Stimulated activated naive CD4-positive, alpha-beta T cell treated with Interleukin-2 at 50 U/mL for 16 hours (primary cell): ENCODE results near the gene RAX2.

Experiments used
- DNase-seq: peaks from one replicate; lab custom pipeline; 2025; lab: John Stamatoyannopoulos, UW

The RAX2 gene

DNA sequence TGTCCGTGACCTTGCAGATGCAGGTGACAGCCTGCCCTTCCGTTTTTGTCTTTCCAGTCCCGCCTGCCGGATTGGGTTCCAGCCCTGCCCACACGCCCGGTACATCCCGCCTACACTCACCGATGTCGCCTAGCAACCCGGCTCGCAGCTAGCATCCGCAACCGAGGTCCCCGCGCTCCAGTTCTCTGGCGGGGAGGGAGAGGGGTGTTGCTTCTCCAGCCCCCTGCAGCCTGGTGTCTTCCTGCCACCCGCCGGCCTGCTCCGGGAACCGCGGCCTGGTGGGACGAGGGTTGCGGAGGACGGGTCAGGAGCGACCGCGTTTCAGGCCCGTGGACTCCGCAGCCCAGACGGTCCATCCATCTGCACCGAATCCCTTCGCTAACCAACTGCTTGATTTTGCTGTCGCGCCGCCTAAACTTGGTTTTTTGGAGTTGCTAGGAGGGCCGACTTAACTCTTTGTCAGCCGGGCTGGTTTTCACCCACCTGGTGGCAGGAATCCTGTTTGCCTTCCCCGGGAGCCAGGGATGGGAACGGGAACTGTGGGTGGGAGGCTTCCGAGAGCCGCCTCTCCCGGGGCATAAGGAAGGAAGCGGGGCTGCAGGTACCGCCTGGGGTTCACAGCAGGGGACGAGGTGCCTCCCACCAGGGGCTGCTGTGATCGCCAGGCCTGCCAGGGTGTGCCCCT lies 29.5 kb upstream of the RAX2 start:
- peak; percentile 50 for DNase-seq

DNA sequence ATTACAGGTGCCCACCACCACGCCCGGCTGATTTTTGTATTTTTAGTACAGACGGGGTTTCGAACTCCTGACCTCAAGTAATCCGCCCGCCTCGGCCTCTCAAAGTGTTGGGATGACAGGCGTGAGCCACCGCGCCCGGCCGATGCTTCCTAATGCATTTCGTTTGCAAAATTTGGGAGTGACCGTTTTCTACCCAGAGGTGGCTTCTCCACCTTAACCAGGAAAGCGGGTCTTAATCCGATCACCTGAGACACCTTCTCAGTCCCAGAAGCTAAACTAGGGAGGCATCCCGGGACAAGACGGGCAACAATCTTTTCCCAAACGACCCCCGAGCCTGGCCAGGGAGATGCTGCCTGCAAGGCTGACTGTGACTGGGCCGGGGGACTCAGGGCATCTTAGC lies 29.0 kb upstream of the RAX2 start:
- DNase-seq: no peak

DNA sequence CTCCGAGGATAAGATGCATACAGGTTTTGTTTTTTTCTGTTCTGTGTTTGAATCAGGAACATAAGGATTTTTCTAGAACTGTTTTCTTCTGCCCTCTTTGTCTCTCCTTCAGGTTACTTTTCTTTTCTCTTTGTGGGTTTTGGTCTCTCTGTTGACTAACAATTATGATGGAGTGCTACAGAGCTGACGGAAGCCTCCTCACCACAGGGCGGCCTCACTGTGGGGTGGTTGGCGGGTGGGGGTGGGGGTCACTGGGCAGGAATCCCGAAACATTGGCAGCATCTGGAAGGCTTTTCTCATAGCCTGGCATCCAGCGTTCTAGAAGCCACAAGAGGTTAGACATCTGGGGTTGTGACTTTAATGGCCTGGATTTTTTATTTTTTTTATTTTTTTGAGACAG lies 26.1 kb upstream of the RAX2 start:
- DNase-seq: peak; percentile 19

DNA sequence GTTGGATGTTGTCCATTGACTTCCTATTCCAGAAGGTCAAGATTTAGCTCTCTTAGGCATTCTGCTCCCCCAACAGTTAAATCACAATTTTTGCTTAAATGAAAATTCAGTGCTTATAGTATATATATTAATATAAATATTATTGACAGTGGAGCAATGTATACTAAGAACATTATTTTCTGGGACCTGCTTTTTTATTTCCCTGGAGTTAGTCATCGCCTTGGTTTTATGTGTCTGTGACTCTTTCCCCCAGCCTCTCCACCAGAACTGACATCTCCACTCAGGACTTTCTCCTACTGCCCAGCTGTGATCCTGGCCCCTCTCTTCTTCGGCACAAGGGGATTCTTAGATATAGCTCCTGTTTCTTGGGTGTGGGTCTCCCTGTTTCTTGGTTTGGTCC lies 24.3 kb upstream of the RAX2 start:
- no peak for DNase-seq

DNA sequence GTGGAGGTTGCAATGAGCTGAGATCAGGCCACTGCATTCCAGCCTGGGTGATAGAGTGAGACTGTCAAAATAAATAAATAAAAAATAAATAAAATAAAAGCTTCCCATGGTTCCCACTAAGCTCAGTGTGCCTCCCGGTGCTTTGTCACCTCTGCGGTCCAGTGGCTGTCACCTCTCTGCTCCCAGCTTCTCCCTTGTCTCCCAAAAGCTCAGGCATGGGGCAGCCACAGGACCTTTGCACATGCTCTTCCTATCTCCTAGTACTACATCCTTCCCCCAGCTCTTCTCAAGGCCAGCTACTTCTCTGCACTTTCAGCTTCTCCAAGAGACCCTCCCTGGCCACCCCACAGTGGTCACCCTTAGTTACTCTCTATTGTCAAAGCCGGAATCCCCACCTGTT lies 21.8 kb upstream of the RAX2 start:
- no peak for DNase-seq

DNA sequence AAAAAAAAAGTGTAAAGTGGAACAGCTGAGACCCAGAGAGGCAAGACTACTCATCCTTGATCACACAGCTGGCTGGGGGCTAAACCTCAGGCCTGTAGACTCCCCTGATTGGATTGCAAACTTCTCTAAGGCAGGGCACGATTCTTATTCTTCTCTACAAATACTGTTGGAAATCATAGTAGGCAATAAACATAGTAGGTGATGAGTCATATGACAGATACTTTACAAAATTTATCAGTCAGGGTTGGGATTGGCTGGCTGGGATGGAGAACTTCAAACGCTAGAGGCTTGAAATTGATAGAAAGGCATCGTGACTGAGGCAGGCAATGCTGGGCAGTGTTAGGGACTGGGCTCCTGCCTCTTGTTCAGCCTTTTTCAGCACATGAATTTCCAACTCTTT lies 20.1 kb upstream of the RAX2 start:
- DNase-seq: no peak

DNA sequence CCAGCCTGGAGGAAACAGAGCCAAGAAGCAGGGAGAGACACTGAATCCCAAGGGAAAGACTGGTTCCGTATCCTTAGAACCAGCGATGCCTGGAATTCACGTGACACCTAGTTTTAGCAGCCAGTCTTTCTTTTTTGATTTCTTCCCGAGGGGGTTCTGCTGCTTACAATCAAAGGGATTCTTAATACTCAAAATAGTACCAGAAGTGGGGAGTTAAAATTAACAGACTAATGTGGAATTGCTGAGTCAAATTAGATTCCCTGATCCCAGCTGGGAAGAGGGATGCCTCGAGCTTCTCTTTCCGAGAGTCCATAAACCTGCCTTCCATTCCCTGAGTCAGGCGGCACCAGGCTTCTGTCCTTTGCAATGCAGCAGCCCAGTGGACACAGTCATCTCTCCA lies 18.9 kb upstream of the RAX2 start:
- DNase-seq: no peak

DNA sequence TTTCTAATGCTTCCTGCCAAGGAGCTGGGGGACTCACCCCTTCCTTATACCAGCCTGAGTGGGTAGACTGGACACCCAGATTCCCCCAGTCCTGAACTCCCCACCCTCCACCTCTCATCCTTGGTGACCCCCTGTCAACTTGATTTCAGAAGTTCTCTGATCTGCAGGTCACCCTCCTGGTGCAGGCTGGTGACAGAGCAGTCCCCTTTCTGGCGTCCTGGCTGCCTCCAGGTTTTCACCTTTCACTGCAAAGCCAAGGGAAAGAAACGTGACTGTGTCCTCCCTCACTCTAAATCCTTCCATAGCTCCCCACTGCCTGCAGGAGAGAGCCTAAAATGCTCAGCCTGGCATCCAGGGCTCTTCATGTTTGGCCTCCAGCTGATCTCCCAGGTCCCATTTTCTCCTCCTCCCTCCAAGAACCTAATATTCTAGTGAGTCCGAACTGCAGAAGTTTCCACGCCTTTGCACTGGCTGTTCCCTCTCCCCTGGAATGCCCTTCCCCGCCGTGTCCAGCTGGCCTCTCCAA lies 18.2 kb upstream of the RAX2 start:
- DNase-seq: no peak

DNA sequence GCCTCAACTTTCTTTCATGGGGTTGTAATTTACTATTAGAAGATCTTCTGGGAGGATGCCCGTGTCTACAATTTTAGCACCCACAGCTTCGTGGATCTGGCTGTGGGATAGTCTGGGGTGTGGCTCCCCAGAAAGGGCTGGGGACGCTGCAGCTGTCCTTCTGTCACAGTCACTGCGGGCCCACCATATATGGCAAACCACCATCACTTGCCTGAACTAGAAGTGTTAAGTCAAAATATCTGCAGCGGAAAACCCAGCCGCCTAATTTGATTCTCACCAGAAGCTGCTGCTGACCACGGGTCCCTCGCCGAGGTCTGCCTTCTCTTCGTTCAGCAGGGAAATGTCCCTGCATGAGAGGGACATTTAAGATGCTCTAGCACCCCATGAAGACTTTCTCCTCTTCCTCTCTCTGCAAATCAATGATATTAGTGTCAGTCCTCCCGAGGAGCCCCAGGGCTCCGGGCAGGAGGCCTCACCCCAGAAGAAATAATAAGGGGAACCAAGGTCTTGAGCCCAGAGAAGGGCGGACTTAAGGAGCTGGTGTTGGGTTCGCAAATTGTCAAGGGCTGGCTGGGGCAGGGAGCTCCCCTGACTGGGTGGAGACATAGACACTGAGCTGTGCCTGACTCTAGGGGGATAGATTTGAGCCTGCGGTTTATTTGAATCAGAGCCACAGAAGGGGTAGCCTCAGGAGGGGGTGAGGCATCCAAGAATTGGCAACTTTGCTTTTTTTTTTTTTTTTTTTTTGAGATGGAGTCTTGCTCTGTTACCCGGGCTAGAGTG lies 17.2 kb upstream of the RAX2 start:
- DNase-seq: no peak

DNA sequence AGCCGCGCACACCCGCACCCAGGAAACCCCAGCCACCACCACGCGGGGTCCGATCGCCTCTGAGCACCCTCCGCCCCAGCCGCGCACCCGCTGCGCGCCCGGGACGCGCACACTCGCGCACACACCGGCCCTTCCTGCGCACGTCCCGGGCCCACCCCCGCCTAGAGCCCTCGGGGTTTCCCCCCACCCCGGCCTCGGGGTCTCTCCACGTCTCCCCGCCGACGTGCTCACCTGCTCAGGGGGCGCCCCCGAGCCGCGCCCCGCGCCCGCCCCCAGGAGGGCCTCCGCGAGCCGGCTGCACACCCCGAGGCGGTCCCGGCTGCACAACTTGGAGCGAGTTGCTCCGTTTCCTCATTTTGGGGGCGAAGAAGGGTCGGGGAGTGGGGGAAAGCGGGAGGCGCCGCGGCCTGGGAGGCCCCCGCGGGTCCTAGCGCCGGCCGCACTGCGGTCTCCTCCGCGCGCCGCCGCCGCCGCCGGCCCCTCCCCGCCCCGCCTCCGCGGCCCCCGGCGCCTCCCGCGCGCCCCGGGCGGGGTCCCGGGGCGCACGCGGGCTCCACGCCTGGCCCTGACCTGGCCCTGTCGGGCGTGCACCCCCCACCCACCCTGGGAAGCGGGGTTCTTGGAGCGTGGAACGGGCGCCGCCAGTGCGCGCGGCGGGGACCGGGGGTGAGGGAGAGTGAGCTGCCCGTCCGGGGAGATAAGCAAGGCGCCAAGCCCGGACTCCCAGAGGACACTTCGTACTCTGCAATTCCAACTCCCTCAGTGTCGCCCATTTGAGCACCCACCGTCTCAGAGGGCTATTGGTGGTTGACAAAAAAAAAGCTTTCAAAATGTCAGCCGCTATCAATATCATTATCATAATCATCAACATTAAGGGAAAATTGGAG lies 14.2 kb upstream of the RAX2 start, which contains the start of gene MATK:
Gene MATK (minus strand): TSS at position 444 of the 887 bp plus-strand sequence. CDS start 1,246 bp downstream, outside the sequence.
- DNase-seq: peak; percentile 29

DNA sequence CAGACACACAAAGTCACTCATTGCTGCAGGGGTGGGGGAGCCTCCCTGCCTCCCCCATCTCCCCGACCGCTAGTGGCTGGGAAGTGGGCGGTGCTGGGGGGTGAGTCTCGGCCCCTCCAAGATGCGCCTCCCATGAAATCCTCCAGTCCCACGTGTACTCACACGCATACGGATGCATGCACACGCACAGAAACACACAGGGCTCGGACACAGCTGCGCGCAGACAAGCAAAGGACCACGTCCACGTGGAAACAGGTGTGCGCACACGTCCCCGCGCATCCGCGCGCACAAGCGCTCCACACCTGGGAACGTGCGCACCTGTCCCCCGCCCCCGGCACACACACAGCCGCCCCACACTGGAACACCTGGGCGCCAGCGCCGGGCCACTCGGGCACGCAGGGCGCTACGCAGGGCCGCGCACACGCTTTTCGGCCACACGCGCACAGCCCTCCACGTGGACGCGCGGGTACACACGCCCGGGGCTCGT lies 13.5 kb upstream of the RAX2 start:
- DNase-seq: peak; percentile 29

DNA sequence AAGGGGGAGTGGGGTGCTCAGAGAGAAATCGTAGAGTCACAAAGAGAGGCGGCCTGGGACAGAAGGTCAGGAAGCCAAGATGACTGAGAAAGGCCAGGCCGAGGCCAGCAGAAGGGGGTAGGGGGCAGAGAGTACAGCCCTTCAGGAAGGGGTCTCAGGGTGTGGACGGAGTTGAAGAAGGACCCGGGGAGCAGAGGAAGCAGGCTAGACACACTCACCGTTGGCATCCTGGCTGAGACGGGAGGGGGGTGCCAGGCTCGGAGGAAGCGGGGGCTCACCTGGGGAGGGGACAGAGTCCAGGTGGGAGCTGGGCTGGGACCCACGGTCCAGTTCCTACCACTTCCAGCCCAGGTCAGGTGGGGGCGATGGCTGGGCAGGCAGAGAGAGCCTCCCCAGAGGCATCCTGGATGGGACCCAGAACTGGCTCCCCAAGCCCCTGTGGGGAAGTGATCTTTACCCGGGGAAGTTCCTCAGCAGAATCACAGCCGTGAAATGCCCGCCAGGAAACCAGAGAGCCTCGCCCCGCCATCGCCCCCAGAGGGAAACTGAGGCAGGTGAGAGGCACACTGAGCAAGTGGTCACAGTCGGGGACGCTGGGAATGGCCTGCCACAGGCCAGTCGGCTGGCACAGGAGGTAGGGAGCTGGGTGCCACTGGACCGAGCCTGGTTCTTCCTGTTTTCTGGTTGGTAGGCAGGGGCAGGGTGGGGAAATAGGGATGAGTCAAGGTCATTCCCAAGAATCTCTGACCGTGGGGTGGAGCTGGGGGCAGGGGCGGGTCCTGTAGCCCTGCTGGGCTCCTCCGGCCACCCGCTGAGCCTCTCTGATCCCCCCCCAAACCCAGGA lies 12.8 kb upstream of the RAX2 start:
- DNase-seq: no peak

DNA sequence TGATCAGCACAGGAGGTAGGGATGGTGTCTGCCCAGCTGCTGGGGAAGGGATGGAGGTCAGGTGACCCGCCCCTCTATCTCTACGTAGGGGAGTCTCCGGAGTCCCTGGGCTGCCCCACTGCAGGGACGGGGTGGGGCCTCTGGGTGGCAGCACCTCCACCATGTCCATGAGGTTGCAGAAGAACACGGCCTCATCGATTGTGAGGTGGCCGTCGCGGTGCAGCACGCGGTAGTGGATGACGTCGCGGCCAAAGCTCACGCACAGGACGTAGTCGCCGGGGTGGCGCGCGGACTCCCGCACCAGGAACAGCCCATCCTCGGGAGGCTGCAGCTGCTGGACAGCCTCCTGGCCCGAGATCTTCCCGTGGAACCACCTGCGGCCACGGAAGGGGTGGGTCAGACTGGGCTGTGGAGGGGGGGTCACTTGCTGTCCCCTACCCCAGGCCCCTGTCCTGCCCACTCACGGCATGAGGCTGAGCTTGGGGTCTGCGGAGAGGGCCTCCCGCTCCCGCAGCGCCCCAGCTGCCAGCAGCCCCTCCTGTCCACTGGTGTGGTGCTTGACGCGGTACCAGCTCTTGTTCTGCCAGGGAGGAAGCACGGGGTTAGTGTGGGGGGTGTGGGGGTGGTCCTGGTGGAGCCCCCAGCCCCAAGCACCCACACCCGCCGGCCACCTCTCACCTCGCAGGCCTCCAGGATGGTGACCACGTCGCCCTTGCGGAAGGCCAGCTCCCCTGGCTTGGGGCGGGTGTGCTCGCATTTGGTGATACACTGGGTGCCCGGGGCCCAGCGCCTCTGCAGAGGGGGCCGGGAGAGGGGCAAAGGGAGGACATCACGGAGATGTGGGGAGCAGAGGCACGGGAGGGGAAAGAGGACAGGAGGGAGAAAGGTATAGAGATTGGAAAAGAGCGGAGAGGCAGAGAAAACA lies 11.9 kb upstream of the RAX2 start:
- DNase-seq: peak; percentile 6

DNA sequence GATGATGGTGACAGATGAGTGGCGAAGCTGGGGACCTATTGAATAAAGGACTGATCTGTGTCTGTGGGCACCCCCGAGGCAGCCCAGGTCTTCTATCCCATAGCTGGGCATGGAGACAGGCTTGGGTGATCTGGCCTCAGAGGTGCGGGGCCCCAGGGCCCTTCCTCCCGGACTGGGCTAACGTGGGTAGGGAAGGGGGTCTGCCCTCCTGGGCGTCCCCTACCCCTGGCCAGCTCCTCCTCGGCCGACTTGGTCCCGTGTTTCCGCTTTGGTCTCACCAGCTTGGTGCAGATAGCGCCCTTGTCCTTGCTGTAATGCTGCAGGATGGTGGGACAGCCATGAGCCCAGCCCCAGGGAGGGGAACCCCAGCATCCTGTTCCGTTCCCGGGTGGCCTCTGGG lies 10.9 kb upstream of the RAX2 start:
- no peak for DNase-seq

DNA sequence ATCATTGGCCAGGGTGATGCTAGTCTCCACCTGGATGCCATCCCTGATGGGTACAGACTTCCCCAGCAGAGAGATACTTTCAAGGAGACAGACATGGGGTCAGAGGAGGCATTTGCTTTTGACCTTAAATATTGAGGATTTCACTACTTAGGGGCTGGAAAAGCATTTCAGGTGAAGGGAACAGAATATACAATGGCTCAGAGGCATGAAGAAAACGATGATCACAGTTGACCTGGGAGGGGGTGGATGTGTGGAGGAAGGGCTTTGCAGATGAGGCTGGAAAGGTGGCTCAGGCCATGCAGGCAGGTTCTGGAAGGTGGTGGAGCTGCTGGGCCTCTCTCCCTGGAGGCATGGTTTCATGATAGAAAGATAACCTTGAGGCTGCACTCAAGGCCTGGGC lies 10.3 kb upstream of the RAX2 start:
- DNase-seq: no peak

DNA sequence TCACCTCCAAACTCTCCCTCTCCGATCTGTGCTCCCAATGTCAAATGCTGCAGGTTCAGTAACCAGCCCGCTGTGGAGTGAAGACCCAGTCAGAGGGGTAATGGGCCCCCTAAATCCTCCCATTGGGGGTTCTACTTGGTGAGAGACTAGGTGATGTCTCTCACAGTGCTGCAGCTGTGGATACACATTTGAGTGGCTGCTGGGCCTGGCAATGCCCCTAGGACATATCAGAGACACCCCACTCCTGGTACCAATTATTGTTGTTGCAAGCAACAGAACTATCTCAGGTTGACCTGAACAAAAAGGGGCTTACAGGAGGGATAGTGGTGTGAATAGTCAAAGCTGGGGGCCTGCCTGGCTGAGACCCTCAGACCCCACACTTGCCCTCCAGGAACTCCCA lies 9.6 kb upstream of the RAX2 start:
- DNase-seq: no peak

DNA sequence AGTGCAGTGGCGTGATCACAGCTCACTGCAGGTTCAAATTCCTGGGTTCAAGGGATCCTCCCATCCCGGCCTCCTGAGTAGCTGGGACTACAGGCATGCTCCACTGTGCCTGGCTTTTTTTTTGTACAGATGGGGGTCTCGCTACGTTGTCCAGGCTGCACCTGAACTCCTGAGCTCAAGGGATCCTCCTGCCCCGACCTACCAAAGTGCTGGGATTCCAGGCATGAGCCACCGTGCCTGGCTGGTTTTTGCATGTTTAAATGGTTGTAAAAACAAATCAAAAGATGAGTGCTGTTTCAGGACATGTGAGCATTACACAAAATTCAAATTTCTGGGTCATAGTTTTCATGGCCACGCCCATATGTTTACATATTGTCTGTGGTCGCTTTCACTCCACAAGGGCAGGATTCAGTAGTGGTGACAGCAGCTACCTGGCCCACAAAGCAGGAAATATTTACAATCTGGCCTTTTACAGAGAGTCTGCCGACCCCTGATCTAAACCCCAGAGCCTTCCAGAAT lies 8.8 kb upstream of the RAX2 start:
- no peak for DNase-seq

DNA sequence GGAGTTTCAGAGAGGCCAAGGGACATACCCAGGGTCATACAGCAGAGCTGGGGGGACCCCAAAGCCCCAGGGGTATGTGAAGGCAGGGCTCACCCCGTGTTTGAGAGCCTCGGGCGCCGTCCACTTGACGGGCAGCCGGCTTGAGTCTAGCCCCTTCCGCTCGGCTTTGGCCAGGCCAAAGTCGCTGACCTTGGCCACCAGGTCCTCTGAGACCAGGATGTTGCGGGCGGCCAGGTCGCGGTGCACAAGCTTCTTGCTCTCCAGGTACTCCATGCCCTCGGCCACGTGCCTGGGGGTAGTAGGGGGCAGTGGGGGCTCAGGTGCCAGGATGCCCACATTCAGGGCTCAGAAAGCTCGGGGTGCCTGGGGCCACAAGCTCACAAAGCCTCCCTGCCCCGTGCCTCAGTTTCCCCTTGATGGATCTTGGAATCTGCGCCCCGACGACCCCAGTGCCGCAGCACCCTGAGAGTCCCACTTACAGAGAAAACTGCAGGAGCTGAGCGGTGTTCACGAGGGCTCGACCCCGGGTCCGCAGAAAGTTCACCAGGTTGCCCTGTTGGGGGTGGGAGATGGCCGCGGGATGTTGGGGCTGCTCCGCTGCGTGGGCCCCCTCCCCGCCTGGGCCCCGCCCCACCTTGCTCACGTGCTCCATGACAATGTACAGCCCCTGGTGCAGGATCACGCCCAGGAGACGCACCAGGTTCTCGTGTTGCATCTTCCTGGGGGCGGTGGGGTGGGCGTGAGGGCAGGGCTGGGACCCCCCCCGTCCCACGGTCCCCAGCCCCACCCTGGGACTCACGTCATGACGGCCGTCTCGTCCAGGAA lies 7.1 kb upstream of the RAX2 start:
- no peak for DNase-seq
